Epithelial cell of esophagus (primary cell): Measurements from ENCODE around the gene SLC6A5.

Experiments
- DNase-seq: peaks from one replicate; pipeline ENCODE4 v3.0.0; 2010; ENCODE audit warnings: low read depth
- H3K4me3 ChIP-seq: 2 replicates; pipeline ENCODE4 v1.5.1; 2011; ENCODE audit warnings: mild to moderate bottlenecking, low read length, control low read depth
- TF ChIP-seq, protein P1 (sequence below): IDR thresholded peaks from 2 replicates; pipeline ENCODE4 v1.5.1; 2011; ENCODE audit warnings: low read depth, mild to moderate bottlenecking, low read length, control low read depth, inconsistent platforms; ENCODE audit not compliant: insufficient read depth; ENCODE audit errors: missing control alignments

Gene SLC6A5

DNA sequence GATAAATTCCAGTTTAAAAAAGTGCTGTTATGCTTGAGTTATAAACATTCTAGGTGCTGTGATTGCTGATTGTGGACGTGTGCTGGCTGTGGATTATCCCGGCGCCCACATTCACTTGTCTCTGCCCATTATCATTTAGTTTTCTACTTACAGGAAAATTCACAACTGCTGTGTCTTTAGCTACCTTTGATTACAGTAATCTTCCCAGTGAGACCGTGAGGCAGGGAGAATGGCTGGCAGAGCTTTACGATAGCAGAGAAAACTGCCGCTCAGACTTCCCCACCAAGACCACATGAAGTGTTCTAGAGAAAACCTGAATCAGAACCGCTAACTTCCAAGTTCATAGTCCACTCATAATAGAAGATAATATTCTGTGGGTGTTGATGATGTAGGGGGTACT is 35.4 kb downstream of the SLC6A5 start:
- no peak overlapping the region for H3K4me3 ChIP-seq
- no peak for DNase-seq
- TF ChIP-seq, protein P1, sequence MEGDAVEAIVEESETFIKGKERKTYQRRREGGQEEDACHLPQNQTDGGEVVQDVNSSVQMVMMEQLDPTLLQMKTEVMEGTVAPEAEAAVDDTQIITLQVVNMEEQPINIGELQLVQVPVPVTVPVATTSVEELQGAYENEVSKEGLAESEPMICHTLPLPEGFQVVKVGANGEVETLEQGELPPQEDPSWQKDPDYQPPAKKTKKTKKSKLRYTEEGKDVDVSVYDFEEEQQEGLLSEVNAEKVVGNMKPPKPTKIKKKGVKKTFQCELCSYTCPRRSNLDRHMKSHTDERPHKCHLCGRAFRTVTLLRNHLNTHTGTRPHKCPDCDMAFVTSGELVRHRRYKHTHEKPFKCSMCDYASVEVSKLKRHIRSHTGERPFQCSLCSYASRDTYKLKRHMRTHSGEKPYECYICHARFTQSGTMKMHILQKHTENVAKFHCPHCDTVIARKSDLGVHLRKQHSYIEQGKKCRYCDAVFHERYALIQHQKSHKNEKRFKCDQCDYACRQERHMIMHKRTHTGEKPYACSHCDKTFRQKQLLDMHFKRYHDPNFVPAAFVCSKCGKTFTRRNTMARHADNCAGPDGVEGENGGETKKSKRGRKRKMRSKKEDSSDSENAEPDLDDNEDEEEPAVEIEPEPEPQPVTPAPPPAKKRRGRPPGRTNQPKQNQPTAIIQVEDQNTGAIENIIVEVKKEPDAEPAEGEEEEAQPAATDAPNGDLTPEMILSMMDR: no peak

GRCh38 chr11:20638074-20638473 is 38.7 kb downstream of the SLC6A5 start:
- TF ChIP-seq, protein P1: no peak

DNA sequence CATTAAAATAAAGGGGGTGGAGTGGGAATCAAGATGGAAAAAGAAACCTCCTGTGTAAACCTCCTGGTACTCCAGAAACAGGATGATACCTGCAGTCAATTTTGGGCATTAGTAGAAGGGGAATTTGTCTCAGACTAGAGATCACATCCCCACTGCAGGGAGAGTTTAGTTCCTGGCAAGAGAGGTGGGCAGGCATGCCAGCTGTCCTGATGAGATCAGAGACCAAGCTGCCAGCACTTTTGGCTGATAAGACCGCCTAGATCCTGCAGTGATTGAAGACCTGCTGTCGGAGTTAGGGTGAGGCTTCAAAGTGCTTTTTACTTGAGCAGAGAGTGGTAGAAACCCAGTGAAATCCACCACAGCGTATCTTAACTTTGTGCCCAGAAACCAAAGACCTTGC is 40.3 kb downstream of the SLC6A5 start:
- TF ChIP-seq, protein P1: no peak
- no peak overlapping the region for H3K4me3 ChIP-seq
- no peak for DNase-seq

More at GRCh38 chr11:20638074-20638473, 38.7 kb downstream of the SLC6A5 start:
- DNase-seq: no peak
- no peak overlapping the region for H3K4me3 ChIP-seq

DNA sequence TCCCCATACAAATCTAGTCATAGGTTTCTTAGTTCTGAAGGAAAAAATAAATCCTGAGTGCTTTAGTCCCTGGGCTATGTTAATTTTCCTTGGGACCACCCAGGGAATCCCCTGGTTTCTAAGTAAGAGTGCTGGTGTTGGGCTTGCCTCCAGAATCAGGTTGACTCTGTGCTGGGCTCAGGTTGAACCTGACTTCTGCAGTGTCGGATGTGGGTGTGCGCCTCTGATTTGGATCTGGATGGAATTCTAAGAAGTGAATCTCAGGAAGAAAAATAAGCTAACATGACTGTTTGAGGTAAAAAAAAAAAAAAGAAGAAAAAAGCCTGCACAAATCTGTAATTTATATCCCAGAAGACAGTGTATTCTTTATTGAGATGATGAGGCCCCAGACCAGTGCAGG is 41.0 kb downstream of the SLC6A5 start:
- no peak for DNase-seq
- H3K4me3 ChIP-seq: no peak overlapping the region
- TF ChIP-seq, protein P1: no peak

- TF ChIP-seq, protein P1: no peak
- no peak overlapping the region for H3K4me3 ChIP-seq
- no peak for DNase-seq
Observed at GRCh38 chr11:20644360-20644759, 45.0 kb downstream of the SLC6A5 start.

GRCh38 chr11:20647976-20648565 is 48.7 kb downstream of the SLC6A5 start:
- no peak overlapping the region for H3K4me3 ChIP-seq
- TF ChIP-seq, protein P1: peak; percentile 95
- DNase-seq: peak; percentile 64

DNA sequence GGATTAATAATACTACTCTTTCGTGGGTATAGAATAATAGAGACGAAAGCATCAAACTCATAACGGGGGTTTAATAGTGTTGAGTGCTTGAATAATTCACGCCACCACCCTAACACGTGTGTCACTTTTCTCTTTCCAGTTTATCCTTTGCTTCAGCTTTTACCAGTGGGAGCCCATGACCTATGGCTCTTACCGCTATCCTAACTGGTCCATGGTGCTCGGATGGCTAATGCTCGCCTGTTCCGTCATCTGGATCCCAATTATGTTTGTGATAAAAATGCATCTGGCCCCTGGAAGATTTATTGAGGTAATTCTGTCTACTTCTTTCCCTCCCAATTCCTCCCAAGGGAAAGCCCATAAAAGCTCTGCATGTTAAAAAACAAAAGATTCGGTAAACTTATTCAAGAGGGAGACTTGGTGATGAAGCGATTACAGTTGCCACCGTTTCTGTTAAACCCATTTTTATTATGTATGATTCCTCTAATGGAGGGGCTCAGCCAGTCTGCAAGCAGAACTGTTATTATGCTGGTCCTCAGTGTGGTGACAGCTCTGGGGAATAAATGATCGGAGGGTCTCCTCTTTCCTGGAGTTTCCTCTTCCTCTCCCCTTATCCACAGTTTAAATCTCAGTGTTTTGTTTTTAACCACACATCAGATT is 52.9 kb downstream of the SLC6A5 start:
- TF ChIP-seq, protein P1: no peak
- no peak for DNase-seq
- no peak overlapping the region for H3K4me3 ChIP-seq
